IMR-90 (cell line): ENCODE data around the gene NARS2. TPM values are rescaled to one million over a fixed set of nuclear protein-coding genes. Genes with fewer than 3 reads are reported as not detected.

Source experiments
- ATAC-seq: fragments of 200-7000 bp; cut with Tn5 transposase; 2 replicates; pipeline ENCODE4 v1.9.1; 2020; ENCODE audit warnings: low read depth, mild to moderate bottlenecking, moderate library complexity
- BruUV-seq: library from RNA; stranded (reverse); fragments of 400-500 nt; replicated peaks from 2 replicates; lab custom pipeline; 2021; lab: Mats Ljungman, UMichigan
- CTCF ChIA-PET: fragments of 300-600 bp; formaldehyde crosslinking; extraction: SDS; loops from one replicate; lab custom pipeline; 2021; ENCODE audit warnings: antibody characterized with exemption; lab: Yijun Ruan, JAX
- POLR2A ChIA-PET: fragments of 300-600 bp; sonication (Branson Sonifier 250); formaldehyde crosslinking; loops from one replicate; lab custom pipeline; 2022; ENCODE audit warnings: antibody characterized with exemption; ENCODE audit not compliant: unreplicated experiment; lab: Charles Lee
- DNase-seq: peaks from one replicate; pipeline ENCODE4 v3.0.0; 2013
- H2AFZ ChIP-seq: replicated peaks from 2 replicates; pipeline ENCODE3; 2013; ENCODE audit warnings: low read length, mild to moderate bottlenecking; ENCODE audit not compliant: poor library complexity
- H2AK5ac ChIP-seq: 2 replicates; pipeline ENCODE4 v1.6.1; 2013; ENCODE audit warnings: low read depth, low read length, inconsistent platforms
- H2AK9ac ChIP-seq: replicated peaks from 2 replicates; pipeline ENCODE3; 2013; ENCODE audit warnings: mild to moderate bottlenecking, low read depth, low read length, moderate library complexity; ENCODE audit not compliant: poor library complexity
- H2BK120ac ChIP-seq: 2 replicates; pipeline ENCODE4 v1.6.1; 2013; ENCODE audit warnings: low read depth, low read length, inconsistent platforms
- H2BK15ac ChIP-seq: 3 replicates; pipeline ENCODE4 v1.6.1; 2013; ENCODE audit warnings: low read depth, low read length, inconsistent platforms
- H2BK20ac ChIP-seq: 2 replicates; pipeline ENCODE4 v1.6.1; 2013; ENCODE audit warnings: low read depth, mild to moderate bottlenecking, inconsistent platforms, low read length, moderate library complexity
- H2BK5ac ChIP-seq: 2 replicates; pipeline ENCODE4 v1.6.1; 2013; ENCODE audit warnings: mild to moderate bottlenecking, low read depth, low read length, inconsistent platforms; ENCODE audit not compliant: poor library complexity, severe bottlenecking
- H3K14ac ChIP-seq: replicated peaks from 2 replicates; pipeline ENCODE4 v1.6.1; 2013; ENCODE audit warnings: low read depth, low read length, inconsistent platforms
- H3K18ac ChIP-seq: 2 replicates; pipeline ENCODE4 v1.6.1; 2013; ENCODE audit warnings: low read depth, low read length, control low read depth
- H3K23ac ChIP-seq: 2 replicates; pipeline ENCODE4 v1.6.1; 2013; ENCODE audit warnings: low read depth, low read length, inconsistent platforms
- H3K27ac ChIP-seq: 2 replicates; pipeline ENCODE4 v1.5.1; 2013; ENCODE audit warnings: mild to moderate bottlenecking, control low read depth, low read length; ENCODE audit not compliant: insufficient read depth
- H3K27me3 ChIP-seq: 2 replicates; pipeline ENCODE4 v1.6.1; 2013; ENCODE audit warnings: low read length; ENCODE audit not compliant: control insufficient read depth, insufficient read depth
- H3K36me3 ChIP-seq: 2 replicates; pipeline ENCODE4 v1.6.1; 2013; ENCODE audit warnings: low read length, mixed read lengths; ENCODE audit not compliant: control insufficient read depth, insufficient read depth
- H3K4ac ChIP-seq: 2 replicates; pipeline ENCODE4 v1.6.1; 2013; ENCODE audit warnings: low read depth, low read length, inconsistent platforms
- H3K4me1 ChIP-seq: 2 replicates; pipeline ENCODE4 v1.6.1; 2013; ENCODE audit warnings: low read length, mixed read lengths; ENCODE audit not compliant: control insufficient read depth, insufficient read depth
- H3K4me2 ChIP-seq: 2 replicates; pipeline ENCODE4 v1.6.1; 2013; ENCODE audit warnings: low read depth, mild to moderate bottlenecking, control low read depth, low read length, moderate library complexity
- H3K4me3 ChIP-seq: 2 replicates; pipeline ENCODE4 v1.5.1; 2013; ENCODE audit warnings: low read depth, mild to moderate bottlenecking, control low read depth, low read length, moderate library complexity; ENCODE audit not compliant: insufficient read depth
- H3K56ac ChIP-seq: 2 replicates; pipeline ENCODE4 v1.6.1; 2013; ENCODE audit warnings: low read length, inconsistent platforms; ENCODE audit not compliant: insufficient read depth; ENCODE audit errors: extremely low read depth
- H3K79me1 ChIP-seq, 2 experiments: 2 replicates each; pipeline ENCODE4 v1.6.1; 2013; ENCODE audit warnings: low read length in 2 of 2, inconsistent platforms in 1 of 2, low read depth in 1 of 2
- H3K9ac ChIP-seq: 2 replicates; pipeline ENCODE4 v1.6.1; 2013; ENCODE audit warnings: low read depth, low read length, control low read depth
- H3K9me1 ChIP-seq: 2 replicates; pipeline ENCODE4 v1.6.1; 2013; ENCODE audit warnings: low read length, inconsistent platforms; ENCODE audit not compliant: insufficient read depth
- H3K9me3 ChIP-seq: 2 replicates; pipeline ENCODE4 v1.6.1; 2013; ENCODE audit warnings: low read length; ENCODE audit not compliant: control insufficient read depth, insufficient read depth
- H4K20me1 ChIP-seq: 2 replicates; pipeline ENCODE4 v1.6.1; 2013; ENCODE audit warnings: low read length, inconsistent platforms; ENCODE audit not compliant: insufficient read depth
- H4K5ac ChIP-seq: 2 replicates; pipeline ENCODE4 v1.6.1; 2013; ENCODE audit warnings: mild to moderate bottlenecking, low read depth, low read length, control low read depth
- H4K8ac ChIP-seq, 2 experiments: 2 replicates each; pipeline ENCODE4 v1.6.1; 2013; ENCODE audit warnings: low read depth in 2 of 2, low read length in 2 of 2, control low read depth in 1 of 2, inconsistent platforms in 1 of 2
- H4K91ac ChIP-seq: 2 replicates; pipeline ENCODE4 v1.6.1; 2013; ENCODE audit warnings: low read depth, low read length, inconsistent platforms; ENCODE audit not compliant: insufficient read depth
- BHLHE40 ChIP-seq: fragments of 150-350 bp; IDR thresholded peaks from 2 replicates; pipeline ENCODE4 v1.6.1; 2016; ENCODE audit warnings: mild to moderate bottlenecking, low read depth, low read length
- CEBPB ChIP-seq: IDR thresholded peaks from 2 replicates; pipeline ENCODE4 v1.6.1; 2012; ENCODE audit warnings: low read depth, low read length, improper control_type of control experiment
- CHD1 ChIP-seq: IDR thresholded peaks from 2 replicates; pipeline ENCODE4 v1.6.1; 2012; ENCODE audit warnings: low read depth, low read length, improper control_type of control experiment
- MAFK ChIP-seq: IDR thresholded peaks from 2 replicates; pipeline ENCODE4 v1.6.1; 2012; ENCODE audit warnings: low read depth, low read length, improper control_type of control experiment
- MAZ ChIP-seq: IDR thresholded peaks from 2 replicates; pipeline ENCODE4 v1.6.1; 2012; ENCODE audit warnings: low read depth, mild to moderate bottlenecking, low read length, improper control_type of control experiment, moderate library complexity, borderline replicate concordance
- MXI1 ChIP-seq: IDR thresholded peaks from 2 replicates; pipeline ENCODE4 v1.6.1; 2012; ENCODE audit warnings: low read depth, mild to moderate bottlenecking, low read length, moderate library complexity, borderline replicate concordance
- NFE2L2 ChIP-seq: fragments of 150-350 bp; IDR thresholded peaks from 2 replicates; pipeline ENCODE4 v1.6.1; 2016; ENCODE audit warnings: low read depth, mild to moderate bottlenecking, low read length
- POLR2A ChIP-seq: IDR thresholded peaks from 2 replicates; pipeline ENCODE4 v1.6.1; 2012; ENCODE audit warnings: mild to moderate bottlenecking, low read depth, low read length
- RAD21 ChIP-seq: IDR thresholded peaks from 2 replicates; pipeline ENCODE4 v1.6.1; 2012; ENCODE audit warnings: low read length, improper control_type of control experiment
- RCOR1 ChIP-seq: IDR thresholded peaks from 2 replicates; pipeline ENCODE4 v1.6.1; 2012; ENCODE audit warnings: mild to moderate bottlenecking, low read length, improper control_type of control experiment; ENCODE audit not compliant: insufficient replicate concordance
- RFX5 ChIP-seq: IDR thresholded peaks from 2 replicates; pipeline ENCODE4 v1.8.0; 2012; ENCODE audit warnings: low read depth, mild to moderate bottlenecking, low read length, moderate library complexity
- SMC3 ChIP-seq: fragments of 150-350 bp; IDR thresholded peaks from 2 replicates; pipeline ENCODE4 v1.6.1; 2016; ENCODE audit warnings: low read depth, mild to moderate bottlenecking, antibody characterized with exemption, low read length, moderate library complexity
- WGBS, 2 experiments: methylation state at CpG; one replicate each; pipeline versions ENCODE4 v1.1.5 to v1.1.7; 2013; ENCODE audit warnings: missing lambda C conversion rate in 2 of 2; ENCODE audit not compliant: insufficient read length in 1 of 2; ENCODE audit errors: extremely low coverage in 2 of 2; 5-methylcytosine and 5-hydroxymethylcytosine counted together
- dilution Hi-C: fragments of 300-500 bp; cut with HindIII; formaldehyde crosslinking; loops from one replicate; pipeline ENCODE4 v1.14.3; 2018; ENCODE audit warnings: low sequenced_read_pairs; ENCODE audit not compliant: unreplicated experiment
- in situ Hi-C: fragments of 300-500 bp; cut with MboI; formaldehyde crosslinking; loops from 3 replicates; pipeline ENCODE4 v1.14.3; 2019; ENCODE audit warnings: low sequenced_read_pairs, inconsistent platforms, mixed read lengths
- intact Hi-C: fragments of 100-400 bp; cut with micrococcal nuclease; formaldehyde crosslinking; loops from 2 replicates; pipeline ENCODE4 v1.10.0; 2022
- polyA plus RNA-seq, 3 experiments: library from polyadenylated mRNA; depleted of rRNA; stranded (reverse); fragments of >200 nt; gene quantifications; 2 replicates each; pipeline ENCODE4 v1.2.3, GENCODE V29; 2012; ENCODE audit warnings: low replicate concordance in 1 of 3
- total RNA-seq: library from RNA; depleted of rRNA; stranded (reverse); fragments of >200 nt; gene quantifications from 2 replicates; pipeline ENCODE4 v1.2.3, GENCODE V29; 2012
- TF ChIP-seq, protein P1 (sequence below): conservative IDR thresholded peaks from 2 replicates; pipeline ENCODE4 v1.5.1; 2012; ENCODE audit warnings: mild to moderate bottlenecking, low read depth, low read length, improper control_type of control experiment
- TF ChIP-seq, protein P2 (sequence below): fragments of 150-350 bp; IDR thresholded peaks from 2 replicates; pipeline ENCODE4 v1.6.1; 2017; ENCODE audit warnings: mild to moderate bottlenecking, antibody characterized with exemption, low read length, low read depth

The NARS2 gene
- total and polyA plus RNA-seq, 2 of the 4 experiments (the other 2 are of a cell fraction): 8.0 to 15.8 TPM

GRCh38 chr11:78594814-78595213 lies 20.1 kb upstream of the NARS2 start:
- WGBS, 2 experiments: no CpG with 5 or more reads among the region's 3 CpGs
- intact Hi-C loops: no loop called here
- dilution Hi-C loops: no loop called here

More at GRCh38 chr11:78594814-78595213, 20.1 kb upstream of the NARS2 start:
- POLR2A ChIA-PET: no interaction called here
- no peak overlapping the region for H2AK5ac ChIP-seq
- no peak overlapping the region for H2AK9ac ChIP-seq
- peak overlapping the region; percentile 58; the same call in 1 of the 2 replicates for H3K14ac ChIP-seq
- no peak overlapping the region for H3K4me2 ChIP-seq
- H3K36me3 ChIP-seq: no peaks in the 10 kb centered on the region
- H3K4me3 ChIP-seq: no peak overlapping the region
- H3K23ac ChIP-seq: no peak overlapping the region
- in situ Hi-C loops: no loop called here
- ATAC-seq: no peak
- H3K9me3 ChIP-seq: no peaks in the 10 kb centered on the region; the same call in 1 of the 2 replicates
- H2AFZ ChIP-seq: no peak overlapping the region
- peak overlapping the region in 1 of 2 experiments; percentile 40; a peak in 1 of 4 replicates for H4K8ac ChIP-seq
- peak overlapping the region; percentile 78 for H2BK120ac ChIP-seq
- DNase-seq: no peak
- H2BK5ac ChIP-seq: peak overlapping the region; percentile 41
- H3K27ac ChIP-seq: peak overlapping the region; percentile 88; the same call in 1 of the 2 replicates
- CTCF ChIA-PET: no interaction called here
- H3K27me3 ChIP-seq: 0 out of 2 replicates have a peak, but pooled peaks cover 3% of the 10 kb centered on the region
- H3K4ac ChIP-seq: peak overlapping the region; percentile 66
- BruUV-seq: no TSS peak
- H3K9me1 ChIP-seq: 0 out of 2 replicates have a peak, but pooled peaks cover 3% of the 10 kb centered on the region
- no peaks in the 10 kb centered on the region for H3K79me1 ChIP-seq
- peak overlapping the region; percentile 97 for H4K5ac ChIP-seq
- no peak overlapping the region for H4K91ac ChIP-seq
- no peak overlapping the region for H3K9ac ChIP-seq
- no peaks in the 10 kb centered on the region for H4K20me1 ChIP-seq
- H2BK15ac ChIP-seq: no peak overlapping the region
- no peak overlapping the region for H3K56ac ChIP-seq
- H2BK20ac ChIP-seq: peak overlapping the region; percentile 87
- peaks cover 5% of the 10 kb centered on the region for H3K4me1 ChIP-seq
- H3K18ac ChIP-seq: peak overlapping the region; percentile 98
- TF ChIP-seq, protein P1, sequence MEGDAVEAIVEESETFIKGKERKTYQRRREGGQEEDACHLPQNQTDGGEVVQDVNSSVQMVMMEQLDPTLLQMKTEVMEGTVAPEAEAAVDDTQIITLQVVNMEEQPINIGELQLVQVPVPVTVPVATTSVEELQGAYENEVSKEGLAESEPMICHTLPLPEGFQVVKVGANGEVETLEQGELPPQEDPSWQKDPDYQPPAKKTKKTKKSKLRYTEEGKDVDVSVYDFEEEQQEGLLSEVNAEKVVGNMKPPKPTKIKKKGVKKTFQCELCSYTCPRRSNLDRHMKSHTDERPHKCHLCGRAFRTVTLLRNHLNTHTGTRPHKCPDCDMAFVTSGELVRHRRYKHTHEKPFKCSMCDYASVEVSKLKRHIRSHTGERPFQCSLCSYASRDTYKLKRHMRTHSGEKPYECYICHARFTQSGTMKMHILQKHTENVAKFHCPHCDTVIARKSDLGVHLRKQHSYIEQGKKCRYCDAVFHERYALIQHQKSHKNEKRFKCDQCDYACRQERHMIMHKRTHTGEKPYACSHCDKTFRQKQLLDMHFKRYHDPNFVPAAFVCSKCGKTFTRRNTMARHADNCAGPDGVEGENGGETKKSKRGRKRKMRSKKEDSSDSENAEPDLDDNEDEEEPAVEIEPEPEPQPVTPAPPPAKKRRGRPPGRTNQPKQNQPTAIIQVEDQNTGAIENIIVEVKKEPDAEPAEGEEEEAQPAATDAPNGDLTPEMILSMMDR: no peak
- TF ChIP-seq SMC3: no peak
- TF ChIP-seq POLR2A: no peak
- no peak for TF ChIP-seq MAZ
- no peak for TF ChIP-seq NFE2L2
- no peak for TF ChIP-seq CHD1
- no peak for TF ChIP-seq RFX5
- TF ChIP-seq MXI1: no peak
- no peak for TF ChIP-seq CEBPB
- no peak for TF ChIP-seq RCOR1
- TF ChIP-seq BHLHE40: no peak
- TF ChIP-seq, protein P2, sequence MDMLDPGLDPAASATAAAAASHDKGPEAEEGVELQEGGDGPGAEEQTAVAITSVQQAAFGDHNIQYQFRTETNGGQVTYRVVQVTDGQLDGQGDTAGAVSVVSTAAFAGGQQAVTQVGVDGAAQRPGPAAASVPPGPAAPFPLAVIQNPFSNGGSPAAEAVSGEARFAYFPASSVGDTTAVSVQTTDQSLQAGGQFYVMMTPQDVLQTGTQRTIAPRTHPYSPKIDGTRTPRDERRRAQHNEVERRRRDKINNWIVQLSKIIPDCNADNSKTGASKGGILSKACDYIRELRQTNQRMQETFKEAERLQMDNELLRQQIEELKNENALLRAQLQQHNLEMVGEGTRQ: no peak
- TF ChIP-seq MAFK: no peak
- no peak for TF ChIP-seq RAD21
